ENCODE data around the gene THEM4.

The THEM4 gene

DNA sequence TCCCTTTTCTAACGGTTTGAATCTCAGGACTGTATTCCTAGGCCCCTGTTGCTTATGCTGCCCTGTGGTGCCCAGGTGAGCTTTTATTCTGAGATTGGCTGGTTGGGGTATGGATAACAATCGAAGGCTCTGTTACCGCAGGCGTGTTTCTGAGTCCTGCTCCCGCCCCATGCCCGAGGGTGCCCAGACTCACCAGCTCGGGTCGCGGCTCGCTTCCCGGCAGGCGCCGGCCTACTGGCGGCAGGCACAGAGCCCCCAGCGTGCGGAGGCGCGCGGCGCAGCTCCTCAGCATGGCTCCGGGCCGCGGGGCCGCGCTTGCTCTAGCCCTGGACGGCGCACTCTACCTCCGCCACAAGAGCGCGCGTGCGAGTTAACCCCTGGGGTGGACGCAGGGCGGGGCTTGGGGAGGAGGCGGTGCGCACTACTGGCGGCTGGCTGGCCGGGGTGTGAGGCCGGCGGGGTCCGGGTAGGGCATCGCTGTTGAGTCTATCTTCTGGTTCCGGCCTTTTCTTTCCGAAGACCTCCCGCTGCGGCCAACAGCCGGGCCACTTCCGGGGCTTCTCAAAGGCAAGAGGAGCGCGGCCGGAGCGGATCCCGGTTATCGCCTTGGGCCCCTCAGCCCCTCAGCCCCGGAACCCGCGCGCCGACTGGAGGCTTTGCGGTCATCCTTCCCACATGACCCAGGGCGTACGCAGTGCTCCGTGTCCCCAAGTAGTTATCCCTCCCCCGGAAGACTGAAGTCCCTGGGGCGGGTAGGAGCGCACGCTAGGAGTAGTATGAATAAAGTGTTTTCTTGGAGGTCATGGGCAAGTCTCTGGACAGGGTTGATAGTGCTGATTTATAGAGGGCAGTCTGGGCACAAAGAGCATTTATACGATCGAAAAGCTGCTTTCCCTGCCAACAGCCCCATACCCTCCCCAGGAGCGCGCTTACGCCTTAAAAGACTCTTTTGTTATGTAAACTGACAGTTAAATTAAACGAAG, at the start of gene THEM4:
Gene THEM4, minus strand, starts transcription at position 345 of the 983 bp plus-strand sequence. Its CDS starts 53 bp downstream, at position 292.
- peak; percentile 85 for DNase-seq (ENCODE audit: low read depth)

DNA sequence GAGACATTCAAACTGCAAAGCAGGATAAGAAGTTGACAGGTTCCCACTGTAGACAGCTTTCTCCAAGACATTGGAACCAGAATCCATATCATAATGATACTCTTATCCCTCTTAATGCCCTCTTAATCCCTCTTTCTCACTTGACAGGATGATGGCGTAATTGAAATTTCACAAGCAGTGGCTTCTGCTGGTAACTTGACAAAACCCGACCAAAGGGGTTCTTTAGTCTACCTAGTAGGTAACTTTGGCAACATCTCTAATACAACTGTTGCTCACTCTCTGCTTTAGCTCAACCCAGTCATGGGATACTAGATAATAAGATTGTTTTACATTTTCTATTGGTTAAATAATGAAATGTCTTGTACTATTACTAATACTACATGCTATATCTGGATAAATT, 49.6 kb upstream of the THEM4 start:
- no peak for DNase-seq (ENCODE audit: low read depth)

DNA sequence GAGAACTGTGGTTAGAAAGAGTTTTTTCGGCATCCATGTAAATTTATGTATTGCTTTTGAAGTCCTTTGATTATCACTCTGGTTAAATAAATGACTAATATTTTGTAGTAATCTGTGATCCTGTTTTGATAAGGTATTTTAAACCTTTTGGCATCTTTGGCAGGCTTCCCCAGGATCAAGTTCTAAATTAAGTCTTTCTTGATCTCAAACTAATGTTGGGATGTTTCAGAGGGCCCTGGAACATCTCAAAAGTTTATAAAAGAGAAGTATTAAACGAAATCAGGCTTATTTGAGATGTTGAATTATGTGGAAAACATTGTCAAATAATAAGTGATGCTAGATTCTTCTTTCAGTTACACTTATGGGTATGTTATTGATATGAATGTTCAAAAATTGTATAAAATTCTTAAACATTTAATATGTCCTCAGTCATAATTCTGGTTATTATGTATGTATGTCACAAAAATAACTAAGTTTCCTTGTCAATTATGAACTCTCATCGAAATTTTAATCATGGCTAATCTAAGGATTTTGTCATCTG, 47.7 kb upstream of the THEM4 start:
- DNase-seq (ENCODE audit: low read depth), result no peak

DNA sequence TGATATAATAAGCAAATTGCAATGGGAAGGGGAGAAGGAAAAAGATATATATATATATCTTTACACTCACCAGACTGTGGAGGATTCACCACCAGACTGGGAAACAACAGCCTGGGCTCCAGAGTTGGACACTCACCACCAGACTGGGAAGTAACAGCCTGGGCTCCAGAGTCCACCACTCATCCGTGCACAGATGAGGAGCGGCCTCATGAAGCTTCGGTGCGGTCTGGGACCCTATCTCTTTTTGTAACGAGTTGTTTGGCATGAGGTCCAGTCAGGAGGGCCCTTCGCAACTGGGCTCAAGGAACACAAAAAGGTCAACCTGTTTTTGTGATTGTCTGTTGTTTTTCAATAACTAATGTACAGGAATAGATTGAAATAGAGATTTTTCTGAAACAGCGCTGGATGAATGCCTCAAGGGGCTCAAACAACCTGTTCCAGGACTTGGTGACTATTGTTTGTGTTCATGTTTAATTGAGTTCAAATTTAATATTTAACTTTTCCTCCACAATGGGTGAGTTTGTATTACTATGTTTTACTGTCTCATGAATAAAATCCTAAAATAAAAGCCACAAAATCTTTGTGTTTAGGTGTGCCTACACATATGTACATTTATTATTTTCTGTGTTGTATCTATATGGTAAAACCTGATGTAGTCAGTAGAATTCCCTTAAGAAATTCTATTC, 44.2 kb upstream of the THEM4 start:
- no peak for DNase-seq (ENCODE audit: low read depth)

DNA sequence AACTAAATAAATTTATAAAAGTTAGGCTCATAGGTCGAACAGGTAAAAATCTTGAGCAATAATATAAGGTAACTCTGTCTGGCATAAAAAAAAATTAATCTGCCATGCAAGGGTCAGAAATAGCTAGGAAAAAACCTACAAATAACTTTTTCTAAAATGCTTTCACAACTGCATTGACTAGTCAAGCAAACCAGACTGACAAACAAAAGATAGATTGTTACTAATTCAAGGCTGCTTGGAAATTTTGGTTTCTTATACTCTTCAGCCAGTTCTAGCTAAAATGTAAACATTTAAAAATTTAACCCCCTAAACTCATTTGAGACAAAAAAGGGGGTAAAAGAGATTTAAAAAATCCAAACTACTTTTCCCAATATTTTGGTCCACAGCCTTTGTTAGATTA, 43.5 kb upstream of the THEM4 start:
- DNase-seq (ENCODE audit: low read depth), result no peak

DNA sequence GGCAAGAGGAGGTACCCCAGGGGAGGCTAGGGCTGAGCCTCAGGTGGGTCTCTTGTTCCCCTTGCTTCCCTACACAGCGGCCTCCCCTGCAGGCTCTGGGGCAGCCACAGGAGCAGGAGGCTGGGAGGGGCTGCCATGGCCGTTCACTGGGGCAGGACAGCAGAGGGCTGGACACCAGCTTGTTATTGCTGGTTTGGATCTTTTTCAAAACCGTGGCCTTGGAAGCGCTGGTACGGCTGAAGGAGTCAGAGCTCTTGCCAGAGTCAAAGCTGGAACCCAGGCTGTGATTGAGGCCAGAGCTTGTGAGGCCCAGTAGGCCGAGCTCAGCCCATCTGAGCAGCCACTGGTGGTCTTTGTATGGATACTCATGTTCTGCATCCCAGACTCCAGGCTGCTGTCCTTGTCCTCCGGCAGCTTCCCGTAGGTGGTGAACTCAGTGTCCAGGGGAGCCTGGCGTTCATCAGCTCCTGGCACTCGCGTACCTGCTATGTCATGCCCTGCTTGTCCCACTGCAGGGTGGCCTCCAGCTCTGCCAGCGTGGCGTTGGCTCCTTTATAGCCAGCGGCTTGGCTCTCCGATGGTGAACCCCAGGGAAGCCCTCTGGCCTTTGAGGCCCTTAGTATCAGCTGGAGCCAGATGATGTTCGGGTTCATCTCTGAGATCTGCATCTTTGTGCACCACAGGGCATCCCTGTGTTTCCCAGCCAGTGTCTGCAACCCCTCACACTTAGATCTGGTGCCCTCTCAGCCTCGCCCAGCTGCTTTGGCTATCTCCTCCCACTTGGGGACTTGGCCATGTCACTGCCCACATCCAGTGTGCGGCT, 40.3 kb upstream of the THEM4 start:
- no peak for DNase-seq (ENCODE audit: low read depth)

DNA sequence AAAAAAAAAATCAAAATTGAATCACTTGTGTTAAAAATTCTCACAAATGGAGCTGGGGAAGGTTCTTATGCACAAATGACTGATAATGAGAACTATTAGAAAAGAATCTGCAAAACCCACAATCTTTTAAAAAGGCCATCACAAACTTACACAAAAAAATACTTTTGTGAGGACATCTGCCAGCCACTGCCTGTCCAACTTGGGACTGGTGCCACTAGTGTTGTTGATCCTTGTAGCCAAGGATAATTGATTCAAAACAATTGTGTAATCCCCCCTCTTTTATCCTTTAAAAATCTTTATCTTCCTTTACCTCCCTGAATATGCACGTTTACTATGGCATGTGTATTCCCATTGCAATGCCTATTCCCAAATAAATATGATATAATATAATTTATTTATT, 39.2 kb upstream of the THEM4 start:
- DNase-seq (ENCODE audit: low read depth), result no peak

DNA sequence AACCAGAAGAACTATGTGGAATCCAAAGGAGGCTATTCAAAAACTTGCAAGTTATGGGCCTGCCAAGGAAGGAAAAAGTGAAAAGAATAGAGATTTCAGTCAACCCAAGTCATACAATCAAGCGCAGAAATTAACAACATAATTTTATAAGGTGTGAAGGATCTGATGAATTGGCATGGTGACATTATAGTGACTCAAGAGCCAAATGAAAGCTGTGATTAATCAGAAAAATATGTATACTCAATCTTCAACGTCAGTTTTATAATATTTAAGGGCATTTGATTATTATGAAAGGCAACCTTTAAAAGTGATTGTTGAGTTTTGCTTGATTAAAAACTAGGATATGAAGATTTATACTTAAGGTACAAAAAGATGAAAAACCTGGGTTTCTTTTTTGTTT, 37.8 kb upstream of the THEM4 start:
- no peak for DNase-seq (ENCODE audit: low read depth)

DNA sequence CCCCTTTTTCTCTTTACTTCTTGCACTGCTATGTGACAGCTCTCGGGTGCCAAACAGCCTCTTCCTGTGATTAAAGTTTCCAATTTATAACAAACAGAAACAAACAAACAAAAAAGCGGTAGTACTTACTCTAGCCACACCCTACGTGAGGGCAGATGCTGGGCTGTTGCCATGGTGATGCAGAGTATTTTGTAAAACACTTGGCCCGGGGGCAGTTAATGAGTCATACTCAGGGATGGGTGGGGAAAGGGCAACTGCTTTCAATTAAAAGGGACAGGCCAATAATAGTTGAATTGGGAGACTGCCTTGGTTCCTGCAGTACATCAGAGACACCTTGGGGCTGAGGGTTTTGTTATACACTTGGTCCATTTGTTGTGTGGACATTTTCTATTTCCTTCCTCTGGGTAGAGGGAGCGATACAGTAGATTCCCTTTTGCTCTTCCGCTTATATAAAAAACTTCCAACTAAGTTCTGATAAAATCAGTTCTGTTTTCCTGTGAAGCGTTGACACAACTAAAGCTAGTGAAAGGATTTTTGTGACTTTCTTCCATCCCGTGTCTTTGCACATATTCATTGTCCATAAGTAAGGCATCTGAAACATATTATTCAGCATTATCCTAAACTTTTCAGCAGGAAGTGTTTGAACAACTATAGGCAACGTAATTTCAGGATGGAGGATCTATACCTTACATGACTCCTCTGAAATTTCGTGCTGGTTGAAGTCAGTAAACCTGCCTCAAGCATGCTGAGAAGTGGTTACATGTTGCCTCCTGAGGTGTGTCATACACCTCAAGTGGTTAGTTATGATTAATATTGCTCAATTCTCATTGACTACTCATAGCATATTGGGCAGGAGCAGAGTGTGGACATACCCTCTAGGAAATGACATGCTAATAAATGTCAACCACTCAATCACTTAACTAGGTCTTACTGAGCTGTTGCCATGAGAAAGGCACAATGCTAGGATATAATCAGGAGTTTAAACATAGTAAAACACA, 36.7 kb upstream of the THEM4 start:
- DNase-seq (ENCODE audit: low read depth), result peak; percentile 82

DNA sequence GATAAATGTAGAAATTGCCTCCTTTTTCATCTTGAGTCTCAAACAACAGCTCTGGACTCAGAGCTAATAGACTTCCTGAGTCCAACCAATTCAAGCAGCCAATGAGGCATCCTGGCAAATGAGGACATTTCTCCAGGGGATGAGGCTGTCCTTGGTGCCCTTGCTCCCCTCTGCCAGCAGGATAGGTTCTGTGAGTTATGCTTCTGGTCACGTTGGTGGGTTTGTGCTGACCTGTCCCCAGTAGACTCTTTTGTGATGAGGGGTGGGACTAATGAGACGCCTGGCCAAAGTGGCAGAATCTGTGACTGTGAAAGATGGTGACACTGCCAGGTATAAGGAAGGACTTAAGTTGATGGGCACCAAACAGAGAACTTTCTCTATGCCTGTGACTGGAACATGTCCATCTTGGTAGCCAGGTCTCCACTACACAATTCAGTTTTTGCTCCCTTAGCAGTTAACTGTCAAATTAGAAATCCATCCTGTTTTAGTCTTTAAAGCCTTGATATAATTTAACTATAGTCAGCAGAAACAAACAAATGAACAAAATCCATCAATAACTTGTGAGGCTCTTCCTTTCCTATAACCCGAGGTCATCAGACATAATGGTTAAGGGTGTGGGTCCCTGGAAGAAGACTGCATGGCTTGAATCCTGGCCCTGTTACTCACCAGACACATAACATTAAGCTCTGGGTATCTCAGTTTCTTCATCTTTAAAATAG, 35.7 kb upstream of the THEM4 start:
- DNase-seq (ENCODE audit: low read depth), result no peak

DNA sequence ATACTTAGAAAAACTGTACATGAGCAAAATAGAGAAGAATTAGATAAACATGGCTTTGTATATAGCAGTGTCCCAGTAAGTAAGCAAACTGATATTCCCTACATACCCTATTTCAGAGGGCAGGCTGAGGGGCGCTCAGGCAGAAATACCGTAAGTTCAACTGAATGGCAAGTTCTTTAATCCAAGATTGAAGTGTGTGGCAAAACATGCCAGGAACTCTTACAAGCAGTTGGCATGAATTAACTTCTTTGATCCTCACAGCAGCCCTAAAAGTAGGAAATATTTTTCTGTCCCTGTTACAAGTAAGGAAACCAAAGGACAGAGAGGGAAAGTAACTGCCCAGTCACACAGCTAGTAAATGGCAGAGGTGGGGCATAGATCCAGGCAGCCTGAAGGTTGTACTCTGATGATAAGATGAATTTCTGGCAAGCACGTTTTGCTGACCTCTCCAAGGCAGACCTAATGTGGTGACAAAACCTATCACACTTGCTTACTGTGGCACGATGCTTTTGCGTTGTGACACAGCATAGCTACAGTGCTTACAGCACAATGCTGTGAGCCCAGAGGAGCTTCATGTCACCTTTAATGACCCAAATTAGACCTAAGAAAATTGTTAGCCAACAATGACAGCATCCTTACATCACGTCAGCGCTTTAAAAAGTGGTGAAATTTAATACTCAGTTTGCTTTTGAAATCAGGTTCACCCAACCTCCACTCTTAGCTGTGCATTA, 35.0 kb upstream of the THEM4 start:
- no peak for DNase-seq (ENCODE audit: low read depth)

DNA sequence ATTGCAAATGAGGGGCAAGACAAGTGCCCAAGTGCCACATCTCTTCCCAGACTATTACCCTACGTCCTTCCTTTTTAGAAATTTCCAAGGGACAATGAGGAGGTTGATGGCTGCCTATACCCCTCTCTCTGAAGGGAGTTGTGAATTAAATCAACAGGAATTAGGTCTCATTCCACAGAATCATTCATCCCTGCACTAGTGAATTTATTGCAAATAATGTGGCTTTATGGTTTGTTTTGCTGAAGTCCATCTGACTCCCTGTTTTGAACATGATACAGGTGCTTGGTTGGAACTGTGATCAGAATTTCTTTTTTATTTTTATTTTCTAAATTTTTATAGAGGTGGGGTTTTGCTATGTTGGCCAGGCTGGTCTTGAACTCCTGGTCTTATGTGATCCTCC, 34.3 kb upstream of the THEM4 start:
- DNase-seq (ENCODE audit: low read depth), result no peak

DNA sequence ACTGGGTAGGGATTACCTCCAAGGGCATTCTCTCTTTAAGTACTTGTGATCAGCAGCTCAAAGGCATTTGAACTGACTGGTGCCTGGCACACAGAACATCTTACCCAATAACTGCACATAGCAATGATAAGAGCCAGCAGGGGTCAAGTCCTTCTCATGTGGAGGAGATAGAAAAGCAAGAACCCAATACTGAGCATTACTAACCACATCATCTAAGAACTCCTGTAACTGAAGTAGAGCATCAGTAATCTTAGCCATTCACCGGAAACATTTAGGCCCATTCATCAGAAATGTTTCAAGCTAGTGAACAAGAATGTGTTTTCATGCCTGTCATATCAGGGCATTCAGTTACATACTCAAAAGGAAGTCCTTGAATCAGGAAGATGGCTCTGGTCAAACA, 33.6 kb upstream of the THEM4 start:
- DNase-seq (ENCODE audit: low read depth), result no peak

DNA sequence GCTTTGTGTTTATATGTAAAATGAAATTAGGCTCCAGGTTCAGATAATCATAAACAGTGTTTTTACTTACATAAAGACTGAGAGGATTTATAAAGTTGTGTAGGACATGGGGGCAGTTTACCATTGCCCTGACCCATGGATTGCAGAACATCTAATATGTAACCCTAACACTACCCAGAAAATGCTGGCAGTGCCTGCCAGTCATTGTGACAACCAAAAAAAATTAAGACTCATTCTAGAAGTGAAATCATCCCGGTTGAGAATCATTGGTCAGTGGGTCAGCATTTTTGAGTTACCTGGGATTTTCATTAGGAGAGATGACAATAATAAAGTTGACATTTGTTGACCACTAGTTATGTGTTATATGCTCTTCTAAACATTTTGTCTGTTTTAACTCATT, 31.2 kb upstream of the THEM4 start:
- no peak for DNase-seq (ENCODE audit: low read depth)

DNA sequence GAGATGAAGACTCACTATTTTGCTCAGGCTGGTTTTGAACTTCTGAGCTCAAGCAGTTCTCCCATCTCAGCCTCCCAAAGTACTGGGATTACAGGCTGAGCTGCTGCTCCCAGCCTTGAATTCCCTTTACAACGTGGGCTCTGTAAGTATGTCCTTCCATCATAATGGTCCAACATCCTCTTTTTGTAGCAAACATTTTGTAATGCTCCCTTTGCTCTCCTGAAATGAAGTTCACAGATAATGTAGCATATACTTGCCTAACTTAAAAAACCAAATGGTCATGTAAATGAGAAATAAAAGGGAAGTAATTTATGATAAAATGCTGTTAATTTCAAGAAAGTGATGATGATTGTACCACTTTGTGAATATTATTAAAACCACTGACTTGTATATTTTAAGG, 30.5 kb upstream of the THEM4 start:
- no peak for DNase-seq (ENCODE audit: low read depth)

DNA sequence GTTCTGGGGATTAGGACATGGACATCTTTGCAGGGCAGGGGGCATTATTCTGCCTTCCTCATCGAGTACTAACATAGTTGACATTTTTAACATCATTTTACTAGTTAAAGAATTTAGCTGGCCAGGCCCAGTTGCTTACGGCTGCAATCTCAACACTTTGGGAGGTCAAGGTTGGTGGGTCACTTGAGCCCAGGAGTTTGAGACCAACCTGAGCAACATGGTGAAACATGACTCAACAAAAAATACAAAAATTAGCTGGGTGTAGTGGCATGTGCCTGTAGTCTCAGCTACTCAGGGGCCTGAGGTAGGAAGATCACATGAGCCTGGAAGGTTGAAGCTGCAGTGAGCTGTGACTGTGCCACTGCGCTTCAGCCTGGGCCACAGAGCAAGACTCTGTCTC, 29.8 kb upstream of the THEM4 start:
- DNase-seq (ENCODE audit: low read depth), result no peak

DNA sequence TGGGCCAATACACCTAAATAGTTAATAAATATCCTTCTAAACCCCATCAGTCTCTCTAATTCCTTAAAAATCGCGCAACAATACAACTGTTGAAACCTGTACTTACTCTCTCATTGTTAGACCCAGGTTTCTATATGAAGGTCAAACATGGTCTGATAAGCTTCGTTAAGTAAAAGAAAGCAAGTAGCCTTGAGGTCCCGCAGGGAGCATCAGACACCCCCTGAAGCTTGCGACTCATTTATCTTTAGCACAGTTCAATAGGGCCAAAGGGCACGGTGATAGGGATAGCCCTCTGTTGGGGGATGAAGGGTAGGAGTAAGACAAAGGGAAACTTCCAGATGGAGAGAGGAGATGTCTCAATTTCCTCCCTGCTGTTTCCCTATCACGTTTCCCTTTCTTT, 27.3 kb upstream of the THEM4 start:
- no peak for DNase-seq (ENCODE audit: low read depth)

DNA sequence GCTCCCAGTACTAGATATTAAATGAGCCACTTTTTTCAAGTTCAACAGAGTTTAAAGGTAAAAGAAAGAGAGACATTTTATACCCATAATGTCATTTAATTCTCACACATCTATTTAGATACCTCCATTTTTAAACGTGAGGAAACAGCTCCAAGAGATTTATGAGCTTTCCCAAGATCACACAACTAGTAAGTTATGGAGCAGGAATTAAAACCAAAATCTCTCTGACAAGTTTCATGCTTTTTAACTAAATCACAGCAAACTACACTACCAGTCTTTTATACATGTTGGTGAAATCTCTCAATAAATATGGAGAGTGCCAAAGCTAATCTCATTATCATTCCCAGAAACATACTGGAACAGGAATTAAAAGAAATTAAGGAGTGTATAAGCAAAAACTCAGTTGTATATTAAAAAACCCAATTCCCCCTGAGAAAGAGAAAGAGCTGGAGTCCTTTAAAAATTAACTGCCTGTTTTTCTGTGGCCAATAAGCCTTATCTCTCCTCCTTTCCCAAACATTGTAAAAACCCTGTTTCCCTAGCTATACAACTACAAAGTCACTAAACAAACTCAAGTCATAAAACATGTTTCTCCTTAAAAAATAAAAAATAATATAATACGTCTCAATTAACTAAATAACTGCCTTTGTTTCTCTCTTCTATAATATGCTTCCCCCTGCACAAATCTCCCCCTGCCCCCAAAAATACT, 26.7 kb upstream of the THEM4 start:
- no peak for DNase-seq (ENCODE audit: low read depth)

DNA sequence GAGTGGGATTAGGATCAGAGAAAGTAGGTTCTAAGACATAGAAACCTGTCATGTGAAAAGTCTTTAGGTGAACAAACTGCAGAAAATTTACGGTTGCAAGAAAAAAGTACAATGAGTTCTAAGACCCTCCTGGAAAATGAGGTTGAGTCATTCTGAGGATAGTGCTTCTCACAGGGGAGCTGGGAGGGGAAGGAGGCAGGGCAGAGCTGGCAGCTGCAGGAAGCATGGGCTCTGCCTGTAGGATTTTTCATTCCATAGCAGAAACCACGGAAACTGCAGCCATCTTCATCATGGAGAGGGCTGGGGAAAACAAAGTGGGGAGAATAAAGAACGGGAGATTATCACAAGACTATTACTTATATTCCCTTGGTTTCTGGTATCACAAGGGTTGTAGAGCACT, 25.8 kb upstream of the THEM4 start:
- no peak for DNase-seq (ENCODE audit: low read depth)
